ENCODE measurements around the gene IRF5.

GRCh38 chr7:128923411-128923800 lies 14.3 kb upstream of the IRF5 start:
- TF ChIP-seq NR3C1 (CRISPR knock-in tag; conservative IDR thresholded peaks at IDR 0.05; ENCODE audit: low read depth) (no peak), CTCF (IDR thresholded peaks at IDR 0.05) (no peak), AFF4 (CRISPR knock-in tag; IDR thresholded peaks at IDR 0.05; ENCODE audit: borderline replicate concordance) (no peak), MAX (CRISPR knock-in tag; IDR thresholded peaks at IDR 0.05) (no peak), SMAD4 (CRISPR knock-in tag; IDR thresholded peaks at IDR 0.05) (no peak), ZNF232 (CRISPR knock-in tag; IDR thresholded peaks at IDR 0.05) (no peak), ZMAT4 (CRISPR knock-in tag; IDR thresholded peaks at IDR 0.05) (no peak)
